ENCODE measurements around the gene EXOC3L4.

- TF ChIP-seq, protein P1, sequence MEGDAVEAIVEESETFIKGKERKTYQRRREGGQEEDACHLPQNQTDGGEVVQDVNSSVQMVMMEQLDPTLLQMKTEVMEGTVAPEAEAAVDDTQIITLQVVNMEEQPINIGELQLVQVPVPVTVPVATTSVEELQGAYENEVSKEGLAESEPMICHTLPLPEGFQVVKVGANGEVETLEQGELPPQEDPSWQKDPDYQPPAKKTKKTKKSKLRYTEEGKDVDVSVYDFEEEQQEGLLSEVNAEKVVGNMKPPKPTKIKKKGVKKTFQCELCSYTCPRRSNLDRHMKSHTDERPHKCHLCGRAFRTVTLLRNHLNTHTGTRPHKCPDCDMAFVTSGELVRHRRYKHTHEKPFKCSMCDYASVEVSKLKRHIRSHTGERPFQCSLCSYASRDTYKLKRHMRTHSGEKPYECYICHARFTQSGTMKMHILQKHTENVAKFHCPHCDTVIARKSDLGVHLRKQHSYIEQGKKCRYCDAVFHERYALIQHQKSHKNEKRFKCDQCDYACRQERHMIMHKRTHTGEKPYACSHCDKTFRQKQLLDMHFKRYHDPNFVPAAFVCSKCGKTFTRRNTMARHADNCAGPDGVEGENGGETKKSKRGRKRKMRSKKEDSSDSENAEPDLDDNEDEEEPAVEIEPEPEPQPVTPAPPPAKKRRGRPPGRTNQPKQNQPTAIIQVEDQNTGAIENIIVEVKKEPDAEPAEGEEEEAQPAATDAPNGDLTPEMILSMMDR (IDR thresholded peaks at IDR 0.05; ENCODE audit: low read depth, low read length): no peak
- TF ChIP-seq EZH2phosphoT487 (IDR thresholded peaks at IDR 0.05; ENCODE audit: low read depth): no peak
These were observed 21.5 kb downstream of the EXOC3L4 start for GRCh38 chr14:103115845-103116572.

All from OCI-LY3 (cell line).